Fibroblast of skin of left biceps (primary cell): ENCODE results near the gene SNCAIP.
"Not testable (repeated sequence)": the region's sequence is repeated elsewhere in the genome, so short reads cannot be mapped to it uniquely, and the experiment has no call there.

ENCODE experiments used
- DNase-seq, 2 experiments: peaks; one replicate each; pipeline ENCODE4 v3.0.0-alpha.2; 2013; ENCODE audit warnings: low read depth in 2 of 2

SNCAIP gene

GRCh38 chr5:122465031-122465577 is 153.1 kb downstream of the SNCAIP start:
- DNase-seq = no peak

GRCh38 chr5:122465994-122466393 is 154.0 kb downstream of the SNCAIP start:
- DNase-seq = no peak

- DNase-seq = no peak
These were observed 156.5 kb downstream of the SNCAIP start for GRCh38 chr5:122468351-122469116.

- no peak for DNase-seq
These were observed 157.4 kb downstream of the SNCAIP start for GRCh38 chr5:122469384-122469919.

- DNase-seq = no peak
These were observed 158.3 kb downstream of the SNCAIP start for GRCh38 chr5:122470365-122470764.

- no peak for DNase-seq
These were observed 159.2 kb downstream of the SNCAIP start for GRCh38 chr5:122471031-122471751.

- no peak for DNase-seq
These were observed 159.7 kb downstream of the SNCAIP start for GRCh38 chr5:122471752-122472061.

- no peak for DNase-seq
These were observed 161.3 kb downstream of the SNCAIP start for GRCh38 chr5:122473138-122473843.

- no peak for DNase-seq
These were observed 161.9 kb downstream of the SNCAIP start for GRCh38 chr5:122473941-122474340.

GRCh38 chr5:122478741-122479442 is 166.9 kb downstream of the SNCAIP start:
- DNase-seq = no peak

GRCh38 chr5:122480146-122480545 is 168.1 kb downstream of the SNCAIP start:
- no peak for DNase-seq

GRCh38 chr5:122484103-122484502 is 172.1 kb downstream of the SNCAIP start:
- DNase-seq = no peak

GRCh38 chr5:122485226-122485625 is 173.2 kb downstream of the SNCAIP start:
- no peak for DNase-seq

GRCh38 chr5:122486616-122487015 is 174.6 kb downstream of the SNCAIP start:
- not testable (repeated sequence) for DNase-seq

- no peak for DNase-seq
These were observed 178.7 kb downstream of the SNCAIP start for GRCh38 chr5:122490718-122491117.

GRCh38 chr5:122492675-122493074 is 180.6 kb downstream of the SNCAIP start:
- no peak for DNase-seq

GRCh38 chr5:122493091-122494021 is 181.3 kb downstream of the SNCAIP start:
- no peak for DNase-seq

- DNase-seq = no peak
These were observed 182.1 kb downstream of the SNCAIP start for GRCh38 chr5:122494109-122494508.

- DNase-seq = no peak
These were observed 186.1 kb downstream of the SNCAIP start for GRCh38 chr5:122498163-122498562.

- no peak for DNase-seq
These were observed 187.5 kb downstream of the SNCAIP start for GRCh38 chr5:122499585-122499984.
